Smooth muscle cell of the brain vasculature (primary cell): ENCODE measurements around the gene POTEM.
"Not testable (repeated sequence)": the region's sequence is repeated elsewhere in the genome, so short reads cannot be mapped to it uniquely, and the experiment has no call there.

Source experiments
- DNase-seq: peaks from one replicate; pipeline ENCODE4 v3.0.0-alpha.2; 2012; ENCODE audit warnings: low read depth, low spot score

POTEM gene

DNA sequence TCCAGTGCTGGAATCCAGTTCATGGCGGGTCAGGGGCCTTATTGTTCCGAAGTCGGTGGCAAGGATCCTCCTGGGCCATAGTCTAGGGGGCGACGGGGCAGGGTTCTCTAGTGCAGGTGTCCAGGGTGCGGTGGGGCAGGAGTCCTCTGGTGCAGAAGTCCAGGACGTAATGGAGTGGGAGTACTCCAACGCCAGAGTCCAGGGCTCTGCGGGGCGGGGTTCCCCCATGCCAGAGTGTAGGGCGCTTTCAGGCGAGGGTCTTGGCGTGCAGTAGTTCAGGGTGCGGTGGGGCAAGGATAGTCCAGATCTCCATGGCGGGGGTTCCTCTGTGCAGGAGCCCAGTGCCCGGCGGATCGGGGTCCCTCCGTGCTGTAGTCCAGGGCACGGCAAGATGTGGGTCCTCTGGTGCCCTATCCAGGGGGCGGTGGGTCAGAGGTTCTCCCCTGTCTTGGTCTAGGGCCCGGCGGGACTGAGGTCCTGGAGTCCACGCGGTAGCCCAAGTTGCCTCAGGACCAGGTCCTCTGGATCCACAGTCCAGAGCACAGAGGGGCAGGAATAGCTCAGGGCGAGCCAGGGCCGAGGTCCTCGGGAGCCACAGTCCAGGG is 70.9 kb downstream of the POTEM start:
- not testable (repeated sequence) for DNase-seq

DNA sequence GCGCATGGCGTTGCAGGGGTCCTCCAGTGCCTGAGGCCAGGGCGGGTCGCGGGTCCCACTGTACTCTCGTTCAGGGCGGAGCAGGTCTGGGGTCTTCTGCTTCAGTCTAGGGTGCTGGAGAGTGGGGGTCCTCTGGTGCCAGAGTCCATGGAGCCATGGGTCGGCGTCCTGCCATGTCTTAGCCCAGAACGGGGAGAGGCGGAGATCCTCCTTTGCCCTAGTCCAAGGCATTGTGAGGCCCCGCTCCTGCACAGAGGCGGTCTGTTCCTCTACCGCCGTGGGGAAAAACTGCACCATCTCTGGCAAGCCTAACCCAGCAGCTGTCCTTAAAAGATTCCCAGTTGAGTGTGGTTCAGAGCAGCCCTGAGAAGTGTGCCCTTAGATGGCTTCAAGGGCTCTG is 71.6 kb downstream of the POTEM start:
- not testable (repeated sequence) for DNase-seq

DNA sequence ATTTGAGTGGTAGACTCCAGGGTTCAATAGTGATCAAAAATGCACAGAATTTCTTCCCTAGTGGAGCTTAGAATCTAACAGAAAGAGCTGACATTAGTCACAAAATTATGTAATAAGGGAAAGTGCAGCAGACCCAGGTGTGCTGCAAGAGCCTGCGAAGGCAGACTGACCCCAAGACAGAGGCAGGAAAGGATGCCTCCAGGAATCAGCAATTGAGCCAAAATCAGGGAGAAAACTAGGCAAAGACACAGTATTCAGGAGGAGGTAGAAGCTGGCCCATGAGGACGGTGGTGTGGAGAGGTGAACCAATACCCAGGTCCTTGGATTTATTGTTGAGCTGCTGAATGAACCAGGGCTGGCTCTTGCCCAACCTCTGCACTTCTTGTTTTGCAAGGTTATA is 76.2 kb downstream of the POTEM start:
- DNase-seq, result not testable (repeated sequence)
